NCI-H1436 (cell line): Measurements from ENCODE around the gene HAVCR2.

Experiments used
- DNase-seq: peaks from one replicate; lab custom pipeline; 2025; lab: John Stamatoyannopoulos, UW

Gene HAVCR2

DNA sequence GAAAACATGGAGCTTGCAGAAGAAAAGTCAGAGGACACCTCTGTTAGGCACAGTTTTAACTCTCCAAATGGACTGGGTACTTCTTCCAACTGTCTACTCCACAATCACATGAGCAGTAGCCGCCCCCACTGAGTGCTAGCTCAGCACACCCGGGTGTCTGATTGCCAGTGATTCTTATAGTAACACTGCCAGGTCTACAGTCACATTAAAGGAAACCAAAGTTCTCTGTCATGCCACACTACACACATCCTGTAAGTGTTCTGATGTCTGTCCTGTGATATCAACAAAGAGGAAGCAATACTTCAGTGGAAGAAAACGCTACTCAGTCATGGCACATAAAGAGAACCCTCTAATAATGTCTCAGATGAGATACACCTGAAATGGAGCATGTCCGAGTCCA lies at the start of gene HAVCR2:
Gene HAVCR2, minus strand, starts transcription at position 69 of the 400 bp plus-strand sequence. Its CDS starts 61 bp downstream, at position 8.
- DNase-seq: no peak

DNA sequence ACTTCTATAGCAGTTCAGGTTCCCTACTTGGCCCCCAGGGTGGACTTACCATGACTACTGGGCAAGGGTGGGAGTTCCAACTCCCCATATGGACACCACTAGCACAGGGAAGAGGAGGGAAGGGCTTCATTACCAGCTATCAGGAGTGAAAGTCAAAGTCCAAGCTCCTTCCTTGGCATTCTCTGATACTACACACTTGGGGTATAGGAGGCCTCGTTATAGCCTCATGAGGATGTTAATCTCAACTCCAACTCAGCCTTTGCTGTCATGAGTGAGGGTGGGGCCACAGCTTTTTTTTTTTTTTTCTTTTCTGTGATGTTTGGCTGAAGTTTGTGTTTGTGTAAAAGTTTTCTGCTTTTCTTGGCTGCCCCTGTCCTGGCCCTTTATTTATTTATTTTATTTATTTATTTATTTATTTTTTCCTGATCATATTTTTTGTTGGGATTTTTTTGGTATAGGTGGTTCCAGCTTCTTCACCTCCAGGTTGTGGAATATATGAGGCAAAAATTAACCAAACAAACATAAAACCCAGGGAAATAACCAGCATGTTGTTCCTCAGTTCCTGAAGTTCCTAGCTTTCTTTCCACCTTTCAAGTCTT lies 48.5 kb upstream of the HAVCR2 start:
- no peak for DNase-seq

DNA sequence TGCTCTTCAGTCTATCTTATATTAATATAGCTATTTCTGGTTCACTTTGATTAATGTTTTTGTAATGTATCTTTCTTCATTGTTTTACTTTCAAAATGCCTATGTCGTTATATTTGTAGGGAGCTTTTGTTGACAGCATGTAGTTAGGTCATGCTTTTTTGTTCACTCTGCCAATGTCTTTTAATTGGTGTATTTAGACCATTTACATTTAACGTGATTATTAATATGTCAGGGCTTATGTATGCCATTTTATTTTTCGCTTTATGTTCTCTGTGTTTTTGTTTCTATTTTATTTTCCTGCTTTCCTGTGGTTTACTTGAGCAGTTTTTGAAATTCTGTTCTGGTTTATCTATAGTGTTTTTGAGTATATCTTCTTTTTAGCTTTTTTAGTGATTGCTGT lies 46.5 kb upstream of the HAVCR2 start:
- no peak for DNase-seq

DNA sequence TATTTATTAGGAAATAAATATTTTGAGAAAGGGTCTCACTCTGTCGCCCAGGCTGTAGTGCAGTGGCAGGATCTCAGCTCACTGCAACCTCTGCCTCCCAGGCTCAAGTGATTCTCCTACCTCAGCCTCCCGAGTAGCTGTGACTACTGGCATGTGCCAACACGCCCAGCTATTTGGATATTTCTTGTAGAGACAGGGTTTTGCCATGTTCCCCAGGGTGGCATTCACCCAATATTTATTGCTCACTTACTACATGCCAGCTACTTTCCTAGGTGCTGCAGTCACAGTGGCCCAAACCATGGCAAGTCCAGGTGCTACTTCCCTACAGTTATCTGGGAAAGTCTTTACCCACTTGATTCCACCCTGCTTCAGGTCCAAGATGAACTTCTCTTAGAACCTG lies 42.2 kb upstream of the HAVCR2 start:
- DNase-seq: no peak

DNA sequence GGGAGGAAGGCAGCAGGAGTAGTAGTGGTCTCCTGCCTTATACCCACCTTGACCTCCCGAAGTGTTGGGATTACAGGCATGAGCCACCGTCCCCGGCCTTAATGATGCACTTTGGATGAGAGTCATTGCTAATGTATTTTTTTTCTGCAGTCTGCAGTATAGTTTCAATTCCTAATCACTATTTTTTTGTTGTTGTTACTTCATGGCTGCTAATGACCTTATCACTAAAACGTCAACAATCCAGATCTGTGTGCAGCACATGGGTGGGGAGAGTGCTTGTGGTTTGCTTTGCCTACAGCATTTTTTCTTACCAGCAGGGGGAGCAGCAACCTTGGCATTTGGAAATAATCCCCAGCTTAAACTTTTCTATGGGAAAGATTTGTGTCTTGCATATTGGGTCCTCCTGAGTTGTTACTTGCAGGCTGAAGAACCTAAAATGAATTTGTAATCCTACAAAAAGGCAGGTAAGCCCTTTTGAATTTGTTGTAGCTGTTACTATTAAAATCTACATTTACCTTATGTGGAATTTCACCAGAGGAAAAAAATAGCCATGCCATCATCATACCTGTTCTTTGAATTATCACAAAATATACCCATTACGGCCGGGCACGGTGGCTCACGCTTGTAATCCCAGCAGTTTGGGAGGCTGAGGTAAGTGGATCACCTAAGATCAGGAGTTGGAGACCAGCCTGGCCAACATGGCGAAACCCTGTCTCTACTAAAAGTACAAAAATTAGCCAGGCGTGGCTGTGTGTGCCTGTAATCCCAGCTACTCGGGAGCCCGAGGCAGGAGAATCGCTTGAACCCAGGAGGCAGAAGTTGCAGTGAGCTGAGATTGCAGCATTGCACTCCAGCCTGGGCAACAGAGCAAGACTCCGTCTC lies 40.1 kb upstream of the HAVCR2 start:
- peak; percentile 51 for DNase-seq

DNA sequence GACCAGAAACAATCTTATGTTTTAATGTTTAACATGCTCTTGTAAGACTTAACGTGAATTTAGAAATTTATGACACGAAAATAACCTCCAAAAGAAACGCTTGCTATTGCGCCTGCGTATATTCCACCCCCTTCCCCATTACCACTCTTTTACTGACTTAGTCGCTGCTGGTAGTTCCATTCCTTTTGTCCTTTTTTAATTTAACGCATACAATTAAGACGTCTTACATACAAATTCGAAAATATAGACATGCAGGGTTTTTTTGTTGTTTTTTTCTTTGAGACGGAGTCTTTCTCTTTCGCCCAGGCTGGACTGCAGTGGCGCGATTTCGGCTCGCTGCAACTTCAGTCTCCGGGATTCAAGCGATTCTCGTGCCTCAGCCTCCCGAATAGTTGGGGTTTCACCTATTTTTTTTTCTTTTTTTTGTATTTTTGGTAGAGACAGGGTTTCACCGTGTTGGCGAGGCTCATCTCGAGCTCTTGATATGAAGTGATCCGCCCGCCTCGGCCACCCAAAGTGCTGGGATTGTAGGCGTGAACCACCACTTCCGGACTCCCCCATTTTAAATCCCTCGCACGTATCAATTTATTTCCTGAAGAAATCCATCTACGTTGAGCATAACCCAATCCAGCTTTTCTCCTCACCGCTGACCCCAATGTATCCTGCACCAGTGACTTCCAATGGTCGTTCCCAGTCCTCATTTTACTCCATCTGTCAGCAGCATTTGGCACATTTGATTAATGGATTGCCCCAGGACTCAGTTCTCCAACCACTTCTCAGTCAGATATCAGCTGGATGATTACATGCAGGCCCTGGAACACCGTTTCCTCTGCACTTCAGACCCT lies 34.5 kb upstream of the HAVCR2 start:
- peak; percentile 62 for DNase-seq

DNA sequence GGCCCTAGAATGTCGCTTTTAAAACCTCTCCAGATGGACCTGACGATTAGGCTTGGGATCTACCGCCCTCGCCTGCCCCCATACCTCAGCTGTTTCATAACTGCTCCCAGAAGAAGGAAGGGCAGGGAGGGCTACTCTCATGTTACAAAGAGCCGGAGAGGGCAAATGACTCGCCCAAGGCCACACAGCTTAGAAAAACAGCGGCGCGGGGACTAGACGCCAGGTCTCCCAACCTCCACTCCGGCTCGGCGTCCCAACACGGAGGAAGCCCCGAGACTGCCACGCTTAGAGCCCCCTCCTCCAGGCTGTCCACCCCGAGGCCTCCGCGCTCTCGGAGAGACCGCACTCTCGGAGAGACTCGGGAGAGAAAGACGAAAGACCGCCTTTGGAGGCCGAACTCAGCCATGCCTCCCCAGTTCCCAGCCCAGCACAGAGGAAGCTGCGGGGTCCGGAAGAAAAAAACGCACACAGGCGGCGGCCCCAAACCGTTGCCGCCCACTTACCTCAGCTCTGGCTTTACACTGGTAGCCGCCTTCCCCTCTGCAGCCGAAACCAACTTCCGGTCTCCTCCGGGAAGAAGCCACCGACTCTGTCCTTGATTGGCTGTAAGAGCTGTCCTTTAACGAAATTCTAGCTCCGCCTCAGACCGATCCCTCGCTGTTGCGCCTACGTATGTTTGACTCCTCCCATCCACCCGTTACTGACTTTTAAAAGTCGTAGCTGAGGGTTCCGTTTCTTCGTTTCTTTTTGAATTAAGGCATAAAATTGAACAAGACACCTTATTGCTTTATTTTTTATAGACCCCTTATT lies 33.7 kb upstream of the HAVCR2 start, which contains the start of gene MED7:
Gene MED7, minus strand, starts transcription at position 549 of the 810 bp plus-strand sequence. CDS start 3,434 bp downstream, outside the sequence.
- DNase-seq: peak; percentile 98

DNA sequence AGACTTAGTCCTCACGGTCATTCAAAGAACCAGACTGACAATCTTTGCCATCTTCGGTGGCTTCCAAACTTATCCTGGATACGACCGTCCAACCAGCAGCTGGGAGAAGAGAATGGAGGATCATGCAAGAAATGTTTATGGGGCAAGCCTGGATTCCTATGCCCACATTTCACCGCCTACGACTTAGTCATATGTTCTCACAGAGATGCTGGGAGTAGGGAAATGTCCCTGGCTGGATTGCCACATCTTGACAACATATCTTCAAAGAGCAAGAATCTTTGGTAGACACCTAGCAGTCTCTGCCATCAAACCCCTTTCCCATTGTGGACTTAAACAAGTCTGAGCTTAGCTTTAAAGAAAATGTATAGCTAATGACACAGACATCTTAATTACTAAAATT lies 28.8 kb upstream of the HAVCR2 start:
- DNase-seq: no peak

DNA sequence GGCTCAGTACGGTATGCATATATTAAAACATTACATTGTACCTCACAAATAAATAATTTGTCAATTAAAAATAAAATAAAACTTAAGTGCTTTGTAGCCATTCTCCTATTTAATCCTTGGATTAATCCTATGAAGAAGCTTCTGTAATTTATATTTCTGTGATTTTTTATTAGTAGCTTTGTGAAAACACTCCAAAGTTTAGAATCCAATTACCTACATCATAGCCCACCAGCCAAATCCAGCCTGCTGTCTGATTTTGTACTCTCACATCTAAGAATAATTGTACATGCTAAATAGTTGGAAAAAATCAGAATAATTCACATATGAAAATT lies 23.4 kb upstream of the HAVCR2 start:
- no peak for DNase-seq

DNA sequence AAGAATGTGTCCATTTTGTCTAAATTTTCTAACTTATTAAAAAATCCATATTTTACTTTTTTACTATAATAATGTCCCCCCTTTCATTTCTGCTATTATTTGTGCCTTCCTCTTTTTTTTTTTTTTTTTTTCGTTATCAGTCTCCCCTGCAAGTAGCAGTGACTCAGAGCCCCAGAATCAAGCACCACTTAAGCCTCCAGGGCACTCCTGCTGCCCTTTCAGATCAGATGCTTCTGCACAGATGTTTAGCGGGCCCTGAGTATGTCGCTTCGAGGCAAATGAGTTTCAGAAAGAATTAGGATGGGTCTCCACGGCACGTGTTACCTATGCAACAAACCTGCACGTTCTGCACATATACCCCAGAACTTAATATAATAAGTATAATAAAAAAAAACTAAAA lies 22.1 kb upstream of the HAVCR2 start:
- no peak for DNase-seq

DNA sequence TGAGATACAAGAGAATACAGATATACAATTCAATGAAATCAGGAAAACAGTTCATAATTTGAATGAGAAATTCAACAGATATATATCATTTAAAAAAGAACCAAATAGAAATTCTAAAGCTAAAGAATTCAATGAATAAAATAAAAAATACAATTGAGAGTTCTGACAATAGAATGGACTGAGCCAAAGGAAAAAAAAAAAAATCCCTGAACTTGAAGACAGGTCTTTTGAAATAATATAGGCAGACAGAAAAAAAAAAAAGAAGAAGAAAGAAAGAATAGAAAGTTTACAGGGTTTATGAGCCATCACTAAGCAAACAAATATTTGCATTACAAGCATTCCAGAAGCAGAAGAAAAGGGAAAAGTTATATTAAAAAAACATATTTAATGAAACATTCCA lies 12.9 kb upstream of the HAVCR2 start:
- no peak for DNase-seq

DNA sequence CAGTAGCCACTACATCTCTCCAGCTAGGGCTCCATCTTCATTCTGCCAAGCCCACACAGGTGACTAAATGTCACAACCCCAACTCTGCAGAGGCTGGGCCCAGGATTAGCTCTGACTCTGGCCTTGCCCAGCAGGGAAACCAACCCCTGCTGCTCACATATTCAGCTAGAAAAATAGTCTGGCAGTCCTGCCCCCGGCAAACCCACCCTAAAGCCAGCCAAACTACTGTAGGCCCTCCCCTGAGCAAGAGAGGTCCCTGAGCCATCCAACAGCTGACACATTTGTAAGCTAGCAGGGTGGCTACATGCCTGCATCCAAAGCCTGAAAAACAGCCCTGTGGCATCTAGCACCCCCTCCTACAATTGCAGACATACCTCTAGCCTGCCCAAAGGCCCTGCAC lies 11.3 kb upstream of the HAVCR2 start:
- DNase-seq: no peak

DNA sequence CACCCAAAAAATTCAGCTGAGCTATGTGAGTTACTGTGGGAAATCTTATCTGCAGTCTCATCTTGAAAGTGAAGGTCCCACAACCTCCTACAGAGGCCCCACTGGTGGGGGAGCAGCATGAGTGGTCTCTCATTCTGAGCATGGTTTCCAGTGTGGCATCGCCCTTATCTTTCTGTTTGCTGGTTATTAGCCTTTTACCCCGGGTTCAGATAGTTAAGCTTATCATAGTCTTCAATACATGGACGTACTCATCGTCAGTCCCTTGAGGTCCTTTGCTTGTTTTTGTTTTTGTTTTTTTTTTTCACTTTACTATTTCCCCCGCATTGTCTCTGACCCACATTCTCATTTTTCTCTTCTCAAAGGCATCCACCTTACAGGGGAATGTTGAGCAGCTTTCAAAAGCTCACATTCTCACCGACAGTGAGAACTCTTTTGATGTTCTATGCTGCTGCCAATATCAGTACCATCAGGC lies 7.7 kb upstream of the HAVCR2 start:
- no peak for DNase-seq

DNA sequence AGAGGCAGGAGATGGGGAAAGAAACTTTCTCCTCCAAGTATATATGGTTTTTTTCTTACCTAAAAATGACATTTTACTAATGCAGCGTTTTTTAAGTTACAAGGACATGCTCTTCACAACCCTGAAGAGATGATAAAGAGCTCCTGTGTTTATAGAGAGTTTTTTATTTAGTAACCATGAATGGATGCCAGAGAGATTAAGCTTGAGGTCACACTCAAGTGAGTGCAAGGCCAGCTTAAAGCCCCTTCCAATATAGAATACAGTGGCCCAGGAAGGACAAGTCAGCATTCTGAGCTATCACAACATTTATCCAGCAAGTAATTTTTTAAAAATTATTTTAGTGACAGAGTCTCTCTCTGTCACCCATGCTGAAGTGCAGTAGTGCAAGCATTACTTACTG lies 6.7 kb upstream of the HAVCR2 start:
- DNase-seq: no peak

DNA sequence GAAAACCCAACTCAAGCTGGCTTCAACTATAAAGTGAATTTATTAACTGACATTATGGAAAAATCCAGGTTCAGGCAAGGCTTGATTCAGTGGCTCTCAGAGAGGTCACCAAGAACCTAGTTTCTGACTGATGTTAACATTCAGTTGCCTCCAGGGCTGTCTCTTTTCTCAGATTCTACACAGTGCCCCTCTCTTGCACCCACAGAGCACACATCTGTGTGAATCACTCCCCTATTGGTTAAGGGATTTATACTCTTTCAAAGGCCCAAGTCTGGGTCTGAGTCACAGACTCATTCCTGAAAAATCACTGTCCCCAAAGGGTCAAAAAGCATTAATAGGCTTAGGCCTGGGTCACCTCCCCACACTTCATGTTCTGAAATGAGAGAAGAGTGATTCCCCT lies 6.2 kb upstream of the HAVCR2 start:
- DNase-seq: no peak

DNA sequence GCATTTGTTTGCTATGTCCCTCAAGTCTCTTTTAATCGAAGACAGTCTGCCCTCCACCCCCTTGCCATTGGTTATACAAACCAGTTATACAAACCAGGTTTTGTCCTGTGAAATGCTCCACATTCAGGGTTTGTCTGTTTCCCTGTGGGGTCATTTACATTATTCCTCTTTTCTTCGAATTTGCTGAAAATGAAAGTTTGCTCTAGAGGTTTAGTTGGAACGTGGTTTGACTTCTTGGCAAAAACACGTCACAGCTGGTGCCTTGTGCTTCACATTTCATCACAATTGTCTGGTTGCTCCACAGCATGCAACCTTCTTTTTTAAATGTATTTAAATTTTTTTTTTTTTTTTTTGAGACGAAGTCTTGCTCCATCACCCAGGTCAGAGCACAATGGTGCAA lies 4.2 kb upstream of the HAVCR2 start:
- no peak for DNase-seq

DNA sequence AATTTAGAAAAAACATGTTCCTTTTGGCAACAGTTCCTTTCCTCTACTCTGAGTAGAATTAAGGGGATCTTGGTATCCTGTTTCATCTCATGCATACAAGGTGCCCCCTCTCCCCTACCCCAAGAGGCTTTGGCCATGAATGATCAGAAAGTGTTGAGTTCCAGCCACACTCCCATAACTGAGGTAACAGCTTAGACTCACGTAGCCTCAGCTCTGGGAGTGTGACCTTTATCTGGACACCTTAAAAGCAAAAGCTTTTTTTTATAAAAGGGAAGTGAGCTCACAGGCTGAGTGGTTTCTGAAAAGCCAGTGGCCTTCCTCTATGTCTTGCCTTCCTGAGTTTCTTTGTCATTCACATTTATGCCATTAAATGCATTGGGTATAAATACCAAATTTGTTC lies 900 bp upstream of the HAVCR2 start:
- DNase-seq: no peak

DNA sequence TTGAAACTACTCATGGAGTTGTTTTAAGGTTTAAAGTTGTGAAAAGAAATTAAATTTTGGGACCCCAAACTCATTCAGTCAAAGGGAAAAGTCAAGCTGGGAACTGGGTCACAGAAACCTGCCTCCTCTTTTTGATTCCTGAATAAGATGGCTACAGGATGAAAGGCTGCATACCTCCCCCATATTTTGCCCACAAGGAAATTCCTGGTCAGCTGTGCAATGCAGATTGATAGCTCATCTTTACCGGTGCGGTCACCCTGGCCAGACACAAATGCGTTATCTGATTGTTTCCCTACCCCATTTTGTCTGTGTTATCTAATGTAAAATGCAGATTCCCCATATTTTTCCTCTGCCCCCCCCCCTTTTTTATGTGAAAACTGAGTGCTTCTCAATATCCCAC lies 1.3 kb downstream of the HAVCR2 start:
- DNase-seq: no peak

DNA sequence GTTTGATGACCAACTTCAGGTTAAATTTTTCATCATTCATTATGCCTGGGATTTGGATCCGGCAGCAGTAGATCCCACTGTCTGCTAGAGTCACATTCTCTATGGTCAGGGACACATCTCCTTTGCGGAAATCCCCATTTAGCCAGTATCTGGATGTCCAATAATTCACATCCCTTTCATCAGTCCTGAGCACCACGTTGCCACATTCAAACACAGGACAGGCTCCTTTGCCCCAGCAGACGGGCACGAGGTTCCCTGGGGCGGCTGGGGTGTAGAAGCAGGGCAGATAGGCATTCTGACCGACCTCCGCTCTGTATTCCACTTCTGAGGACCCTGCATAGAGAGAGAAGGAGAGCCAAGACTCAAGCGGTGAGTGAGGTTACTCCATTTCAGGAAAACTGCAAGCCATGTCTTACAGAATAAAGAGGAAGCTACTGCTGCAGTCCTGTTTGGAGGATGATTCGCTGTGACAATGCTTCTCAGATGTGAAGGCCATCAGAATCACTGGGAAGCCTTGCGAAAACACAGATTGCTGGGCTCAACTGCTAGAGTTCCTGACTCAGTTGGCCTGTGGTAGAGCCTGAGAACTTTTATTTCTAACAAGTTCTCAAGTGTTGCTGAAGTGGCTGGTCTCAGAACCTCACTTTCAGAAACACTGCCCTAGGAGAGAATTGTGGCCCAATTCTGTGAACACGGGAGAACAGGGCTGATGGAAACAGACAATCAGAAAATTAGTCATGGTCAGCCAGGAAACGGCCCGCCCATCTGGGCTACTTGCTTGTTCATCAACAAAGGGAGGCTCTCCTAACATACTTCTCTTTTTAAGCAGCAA lies 2.0 kb downstream of the HAVCR2 start:
- no peak for DNase-seq

DNA sequence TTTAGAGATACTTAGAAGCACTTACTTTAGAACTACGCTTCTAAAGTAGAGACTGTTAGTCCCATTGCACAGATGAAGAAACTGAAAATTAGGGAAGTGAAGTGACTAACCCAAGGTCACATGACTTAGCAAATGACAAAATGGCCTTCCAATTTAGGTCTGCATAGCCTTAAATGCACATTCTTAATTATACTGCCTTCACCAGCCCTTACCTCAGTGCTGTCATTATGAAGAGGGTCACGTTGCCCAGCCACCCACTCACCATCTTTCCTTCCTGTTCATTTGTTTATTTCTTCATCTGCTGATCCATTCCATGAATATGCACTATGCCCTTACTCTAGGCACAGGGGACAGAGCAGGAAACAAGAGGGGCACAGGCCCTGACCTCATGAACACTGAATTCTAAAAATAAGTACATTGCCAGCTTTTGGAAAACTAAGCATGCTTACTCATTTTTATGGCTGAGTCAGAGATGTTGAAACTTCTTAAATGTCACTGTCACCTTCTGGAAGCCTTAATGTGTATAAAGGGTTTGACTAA lies 8.6 kb downstream of the HAVCR2 start:
- DNase-seq: no peak
